DMS153 (cell line): ENCODE data around the gene SARDH.

ENCODE experiments used
- DNase-seq: peaks from one replicate; lab custom pipeline; 2025; lab: John Stamatoyannopoulos, UW

The SARDH gene

DNA sequence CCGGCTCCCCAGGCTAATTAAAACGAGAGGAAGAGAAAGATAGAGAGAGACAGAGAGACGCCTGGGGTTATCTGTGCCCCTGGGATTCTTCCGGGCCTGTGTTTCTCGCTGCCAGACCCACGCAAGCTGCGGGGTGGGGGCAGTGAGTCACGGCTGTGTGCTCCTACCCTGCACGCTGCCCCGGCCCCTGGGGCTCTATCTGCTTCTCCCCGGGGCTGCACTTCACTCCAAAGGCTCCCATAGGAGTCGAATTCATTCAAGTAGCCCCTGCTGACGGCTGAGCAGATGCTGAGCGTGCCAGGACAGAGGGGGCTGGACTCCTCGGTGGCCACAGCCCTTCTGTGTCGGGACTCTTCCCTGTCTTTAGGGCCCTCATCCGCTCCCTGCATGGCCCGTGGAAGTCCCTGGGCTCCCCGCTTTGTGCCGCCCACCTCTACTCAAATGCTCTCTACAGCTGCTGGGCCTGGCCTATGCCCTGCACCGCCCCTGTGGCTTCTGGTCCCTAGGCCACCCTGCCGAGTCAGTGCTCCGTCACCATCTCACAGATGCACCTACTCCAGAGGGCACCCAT, 22.8 kb downstream of the SARDH start:
- no peak for DNase-seq

DNA sequence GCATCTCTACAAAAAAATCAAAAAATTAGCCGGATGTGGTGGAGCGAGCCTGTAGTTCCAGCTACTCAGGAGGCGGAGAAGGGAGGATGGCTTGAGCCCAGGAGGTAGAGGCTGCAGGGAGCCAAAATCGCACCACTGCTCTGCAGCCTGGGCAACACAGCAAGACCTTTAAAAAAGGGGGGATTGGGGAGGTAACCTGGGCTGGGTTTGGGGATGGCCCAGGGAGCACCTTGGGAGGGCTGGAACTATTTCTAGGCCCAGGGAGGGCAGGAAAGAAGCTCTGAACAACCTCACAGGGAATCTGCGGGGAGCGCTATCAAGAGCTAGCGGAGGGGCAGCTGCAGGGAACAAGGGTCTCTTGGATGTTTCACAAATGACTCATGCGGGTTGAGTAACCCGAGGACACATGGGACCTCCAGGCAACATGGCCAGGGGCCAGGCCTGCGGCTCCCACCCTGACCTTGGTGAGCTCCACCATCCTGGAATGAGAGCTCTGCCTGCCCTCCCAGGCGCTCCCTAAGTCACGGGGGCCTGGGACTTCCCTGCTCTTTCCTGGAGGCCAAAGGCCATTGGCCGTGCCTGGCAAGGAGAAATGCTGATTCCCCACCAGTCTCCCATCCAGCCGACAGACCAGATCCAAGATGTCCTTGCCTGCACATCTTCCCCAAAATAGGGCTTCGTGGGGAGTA, 23.4 kb downstream of the SARDH start:
- DNase-seq: no peak

DNA sequence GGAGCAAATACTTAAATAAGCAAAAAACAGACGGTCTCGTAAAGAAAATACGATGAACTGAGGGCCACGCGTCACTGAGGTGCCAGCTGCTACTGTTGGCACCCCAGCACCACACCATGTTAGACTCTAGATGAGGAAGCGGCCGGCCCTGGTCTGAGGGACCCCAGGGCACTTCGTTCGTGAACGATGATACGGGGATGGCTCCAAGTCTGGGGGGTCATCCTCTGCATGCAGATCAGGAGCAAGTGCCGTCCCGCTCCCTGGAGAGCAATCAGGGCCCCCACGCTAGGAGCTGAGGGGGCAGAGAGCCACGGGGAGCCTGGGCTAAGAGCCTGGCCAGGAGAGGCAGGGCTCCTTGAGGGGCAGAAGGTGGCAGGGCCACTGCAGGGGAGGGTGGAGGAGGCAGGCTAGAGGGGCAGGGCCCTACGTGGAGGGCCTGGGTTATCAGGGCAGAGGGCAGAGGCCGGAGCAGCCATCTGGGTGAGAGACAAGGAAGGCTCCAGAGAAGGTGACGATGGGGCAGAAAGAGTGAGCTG, 24.1 kb downstream of the SARDH start:
- no peak for DNase-seq

DNA sequence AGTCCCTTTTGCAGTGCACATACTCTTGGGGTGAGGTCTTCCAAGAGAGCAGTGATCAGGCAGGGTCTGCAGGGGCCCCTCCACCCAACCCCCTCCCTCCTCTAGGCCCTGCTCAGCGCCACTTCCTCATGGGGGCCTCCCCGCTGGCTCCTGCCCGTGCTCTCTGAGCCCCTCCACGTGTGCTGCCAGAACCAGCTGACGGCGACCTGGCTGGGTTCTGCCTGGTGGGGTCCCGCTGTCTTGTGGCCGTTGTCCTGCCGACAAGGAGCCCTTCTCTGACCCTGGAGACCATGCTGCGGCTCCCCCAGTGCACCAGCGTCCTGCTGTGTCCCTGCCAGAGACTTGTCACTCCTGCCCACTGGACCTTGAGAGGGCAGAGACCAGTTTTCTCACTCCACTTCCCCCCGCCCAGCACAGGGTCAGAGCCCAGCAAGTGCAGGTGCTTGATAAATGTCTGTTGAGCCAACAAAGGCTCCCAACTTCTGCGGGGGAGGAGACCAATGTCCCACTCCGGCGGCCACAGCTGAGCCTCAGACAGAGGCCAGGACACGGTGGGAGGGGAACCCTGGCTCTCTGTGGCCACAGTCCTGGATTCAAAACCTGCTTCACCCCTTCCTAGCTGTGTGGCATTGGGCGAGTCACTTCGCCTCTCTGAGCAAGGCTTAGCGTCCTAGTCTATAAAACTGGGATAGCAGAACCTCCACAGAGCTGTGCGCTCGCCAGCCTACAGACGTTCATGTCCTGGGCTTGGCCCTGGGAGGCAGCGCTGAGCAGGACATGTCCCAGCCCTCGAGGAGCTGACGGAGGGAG, 24.8 kb downstream of the SARDH start:
- DNase-seq: no peak

DNA sequence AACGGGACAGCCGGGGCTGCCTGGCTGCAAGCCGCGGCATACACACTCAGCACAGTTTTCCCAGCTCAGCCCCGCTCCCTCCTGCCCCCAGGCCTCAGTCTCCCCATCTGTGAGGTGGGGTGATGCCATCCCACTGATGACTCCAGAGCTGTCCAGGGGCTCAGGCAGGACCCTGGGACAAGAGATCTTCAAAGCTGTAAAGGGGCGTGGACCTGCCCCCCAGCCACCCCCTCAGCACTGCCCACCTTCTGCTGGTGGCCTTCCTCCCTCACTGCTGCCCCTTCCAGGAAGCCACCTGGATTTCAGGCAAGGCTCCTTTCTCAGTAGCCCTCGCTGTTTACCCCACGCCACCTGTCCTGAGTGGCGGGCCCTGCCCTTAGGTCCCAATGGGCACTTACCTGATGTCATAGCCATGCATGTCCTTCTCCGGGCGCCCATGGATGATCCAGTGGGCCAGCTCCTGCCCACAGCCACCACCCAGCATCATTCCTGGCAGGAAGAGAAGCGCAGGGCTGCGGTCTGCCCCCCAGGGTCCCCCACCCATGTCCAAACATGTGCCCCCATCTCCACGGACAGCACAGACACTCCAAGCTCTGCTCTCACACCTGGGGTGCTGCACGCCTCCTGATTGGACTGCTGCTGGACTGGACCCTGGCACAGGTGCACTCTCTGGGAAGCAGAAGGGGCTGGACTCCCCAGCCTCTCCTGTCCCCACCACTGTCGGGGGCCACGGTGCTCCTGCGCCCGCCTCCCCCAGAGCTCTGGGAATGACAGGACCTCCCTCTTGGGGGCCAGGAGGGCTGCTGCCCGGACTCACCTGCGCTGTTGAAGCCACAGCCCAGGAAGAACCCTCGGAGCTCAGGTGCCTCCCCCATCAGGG, 25.7 kb downstream of the SARDH start:
- no peak for DNase-seq

DNA sequence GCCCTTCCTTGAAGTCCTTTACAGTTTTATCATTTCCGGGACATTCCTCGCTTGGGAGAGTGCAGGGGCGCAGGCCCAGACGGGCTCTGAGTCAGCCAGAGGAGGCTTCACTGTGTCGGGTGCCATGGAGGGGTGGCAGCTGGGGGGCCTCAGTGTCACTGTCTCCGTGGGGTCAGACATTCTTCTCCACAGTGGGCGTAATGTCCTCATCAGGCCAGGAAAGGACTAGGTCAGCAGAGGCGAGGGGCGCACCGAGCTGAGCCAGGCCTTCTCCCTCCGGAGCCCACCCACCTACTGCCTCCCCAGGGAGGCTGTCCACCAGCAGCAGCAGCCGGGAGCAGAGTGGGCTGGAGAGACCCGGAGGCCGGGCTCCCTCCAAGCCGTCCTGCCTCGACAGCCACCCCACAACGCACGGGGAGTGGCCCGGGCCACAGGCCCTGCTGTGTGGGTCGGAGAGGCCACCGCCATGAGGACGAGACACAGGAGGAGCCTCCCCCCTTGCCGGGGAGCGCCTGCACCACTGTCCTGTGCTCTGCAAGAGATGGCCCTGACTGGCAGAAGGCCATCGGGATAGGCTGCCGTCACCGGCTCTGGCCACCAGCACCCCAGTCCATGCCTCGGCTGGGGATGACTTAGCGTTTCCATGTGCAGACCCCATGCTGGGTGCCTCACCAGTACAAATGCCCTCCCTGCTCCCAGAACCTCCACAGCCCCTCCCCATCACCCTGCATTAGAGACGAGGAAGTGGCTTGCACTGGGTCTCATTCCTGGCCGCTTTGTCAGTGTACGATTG, 26.5 kb downstream of the SARDH start:
- no peak for DNase-seq

DNA sequence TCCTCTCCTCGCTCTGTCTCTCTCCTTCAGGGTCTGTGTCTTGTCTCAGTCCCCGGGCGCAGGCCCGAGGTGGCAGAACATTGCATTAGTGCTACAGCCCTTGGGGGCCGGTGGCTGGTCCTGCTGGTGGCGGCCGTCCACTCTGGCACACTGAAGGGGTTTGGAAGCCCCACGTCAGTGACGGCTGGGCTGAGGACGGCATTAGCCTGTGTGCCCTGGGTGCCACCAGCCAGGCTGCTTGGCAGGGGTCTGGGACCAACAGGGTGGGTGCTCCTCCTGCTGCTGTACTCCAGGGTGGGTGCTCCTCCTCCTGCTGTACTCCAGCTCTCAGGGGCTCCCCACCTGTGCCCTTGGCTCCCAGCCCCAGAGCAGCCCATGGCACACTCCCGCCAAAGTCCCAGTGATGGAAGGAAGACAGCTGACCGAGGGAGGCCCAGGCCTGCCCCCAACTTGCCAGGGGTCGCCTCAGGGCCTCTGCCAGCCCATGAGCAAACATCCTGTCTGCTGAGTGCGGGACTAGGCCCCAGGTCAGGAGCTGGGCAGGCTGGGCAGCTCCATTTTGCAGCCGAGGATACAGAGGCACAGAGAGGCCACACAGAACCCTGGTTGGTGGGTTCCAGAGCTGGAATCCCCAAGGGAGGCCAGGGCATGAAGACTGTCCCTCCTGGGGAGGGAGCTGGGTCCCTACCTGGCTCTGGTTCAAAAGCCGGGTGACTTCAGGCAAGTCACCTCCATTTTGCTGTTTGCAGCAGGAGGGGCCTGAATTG, 27.3 kb downstream of the SARDH start:
- DNase-seq: no peak

DNA sequence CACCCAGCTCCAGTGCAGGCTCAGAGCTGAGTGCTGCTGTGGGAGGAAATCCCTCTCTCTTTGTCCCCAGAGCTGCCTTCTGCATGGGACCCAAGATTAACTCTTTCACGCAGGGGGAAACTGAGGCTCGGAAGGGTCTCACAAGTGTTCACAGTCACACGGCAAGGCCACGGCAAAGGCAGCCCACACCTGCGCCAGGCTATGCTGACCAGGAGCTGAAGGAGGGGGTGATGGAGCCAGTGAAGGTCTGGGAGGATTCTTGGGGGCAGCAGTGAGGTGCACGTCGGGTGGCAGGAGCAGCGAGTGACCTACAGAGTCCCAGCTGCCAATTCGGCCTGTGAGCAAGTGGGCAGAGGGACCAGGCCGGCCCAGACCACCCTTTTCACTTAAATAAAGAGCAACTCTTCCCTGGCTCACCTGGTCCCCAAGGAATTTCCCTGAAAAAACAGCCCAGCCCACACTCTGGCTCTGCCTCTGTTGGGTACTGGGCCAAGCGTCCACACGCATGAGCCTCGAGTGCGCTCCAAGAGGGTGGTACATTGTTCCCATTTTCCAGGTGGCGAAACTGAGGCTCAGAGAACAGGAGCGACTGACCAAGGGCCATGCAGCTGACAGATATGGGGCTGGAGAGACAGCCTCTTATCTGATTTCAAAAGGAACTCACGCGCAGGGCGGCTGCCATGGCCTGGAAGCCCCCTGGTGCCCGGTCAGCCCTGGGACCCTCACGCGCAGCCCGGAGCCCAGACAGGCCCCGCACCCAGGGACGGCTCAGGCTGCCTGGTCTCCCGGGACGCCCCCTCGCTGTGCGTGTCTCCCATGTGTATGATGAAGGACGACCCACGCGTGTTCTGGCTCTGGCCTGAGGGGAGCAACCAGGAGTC, 28.2 kb downstream of the SARDH start:
- DNase-seq: no peak

DNA sequence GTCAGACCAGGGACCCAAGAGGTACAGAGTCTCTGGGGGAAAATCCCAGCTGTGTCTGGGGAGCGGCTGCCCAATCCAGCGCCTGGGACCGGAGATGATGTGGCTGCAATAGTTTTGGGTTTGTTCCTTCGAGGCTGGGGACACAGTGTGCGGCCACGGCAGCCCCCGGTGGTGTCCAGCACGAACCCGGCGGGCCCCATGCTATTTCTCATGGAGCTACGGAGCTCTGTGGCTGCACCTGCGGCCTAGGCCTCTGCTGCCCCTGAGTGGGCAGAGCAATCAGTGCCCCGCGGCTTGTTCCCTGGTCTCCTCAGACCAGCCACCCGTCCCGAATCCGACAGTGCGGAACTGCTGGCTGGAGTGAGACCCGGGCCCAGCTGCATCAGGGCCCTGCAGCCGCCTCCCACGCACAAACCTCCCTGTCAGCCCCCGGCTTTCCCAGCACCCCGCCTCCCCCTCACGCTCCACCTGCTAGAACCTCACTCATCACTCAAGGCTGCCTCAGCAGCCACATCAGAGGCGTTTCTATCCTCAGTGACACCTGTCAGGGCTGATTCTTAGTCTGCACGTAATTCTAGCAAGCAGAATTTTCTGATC, 29.0 kb downstream of the SARDH start:
- DNase-seq: no peak

DNA sequence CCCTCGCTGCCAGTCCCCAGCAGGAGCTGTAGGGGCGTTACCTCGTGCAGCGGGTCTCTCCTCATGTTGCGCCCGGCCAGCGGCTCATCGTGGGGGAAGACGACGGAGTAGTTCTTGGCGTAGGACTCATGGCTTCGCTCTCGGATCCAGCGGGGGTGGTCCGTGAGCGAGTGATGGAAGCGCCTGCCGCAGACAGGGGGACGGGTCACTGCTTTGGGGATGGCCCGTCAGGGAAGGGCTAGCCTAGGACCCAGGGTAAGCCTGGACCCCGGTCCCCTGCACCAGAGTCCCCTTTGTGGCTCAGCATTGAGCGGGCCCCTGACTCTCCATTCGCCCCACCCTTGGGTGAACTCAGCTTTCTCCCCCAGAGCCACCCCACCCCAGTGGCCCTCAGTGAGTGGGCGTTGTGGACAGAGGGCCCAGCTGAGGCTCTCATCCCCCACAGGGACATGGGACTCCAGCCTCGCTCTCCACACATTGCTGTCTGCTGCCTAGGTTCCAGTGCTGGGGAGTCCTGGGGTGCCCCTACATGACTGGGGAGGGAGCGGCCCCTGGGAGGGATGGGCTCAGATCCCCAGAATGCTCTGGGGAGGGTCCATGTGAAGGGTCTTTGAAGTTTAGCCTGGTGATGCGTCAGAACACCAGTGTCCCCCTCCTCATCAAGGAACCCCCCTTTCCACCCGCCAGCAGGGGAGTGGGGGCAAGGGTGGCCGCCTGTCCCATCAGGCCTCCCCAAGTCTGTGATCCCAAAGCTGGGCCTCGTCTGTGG, 29.7 kb downstream of the SARDH start:
- DNase-seq: no peak

DNA sequence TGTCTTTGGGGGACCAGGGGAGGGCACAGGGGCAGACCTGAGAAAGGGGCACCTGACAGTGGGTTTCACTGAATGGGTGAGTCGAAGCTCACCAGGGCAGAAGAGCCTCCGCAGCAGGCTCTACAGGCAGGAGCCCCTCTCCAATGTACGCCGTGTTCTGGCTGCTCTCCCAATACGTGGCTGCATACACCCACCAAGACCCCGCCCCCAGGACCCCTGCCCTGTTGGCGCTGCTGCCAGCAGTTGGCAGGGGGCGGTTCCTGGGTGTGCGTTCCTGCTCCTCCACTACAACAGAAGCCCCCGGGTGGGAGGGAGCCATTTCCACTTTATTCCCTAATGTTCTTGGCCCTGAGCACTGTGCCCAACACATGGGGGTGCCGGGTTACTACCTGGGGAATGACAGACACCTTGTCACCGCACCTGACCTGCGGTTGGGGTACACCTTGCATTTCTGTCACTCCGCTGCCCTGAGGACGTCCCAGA, 30.3 kb downstream of the SARDH start:
- DNase-seq: no peak

DNA sequence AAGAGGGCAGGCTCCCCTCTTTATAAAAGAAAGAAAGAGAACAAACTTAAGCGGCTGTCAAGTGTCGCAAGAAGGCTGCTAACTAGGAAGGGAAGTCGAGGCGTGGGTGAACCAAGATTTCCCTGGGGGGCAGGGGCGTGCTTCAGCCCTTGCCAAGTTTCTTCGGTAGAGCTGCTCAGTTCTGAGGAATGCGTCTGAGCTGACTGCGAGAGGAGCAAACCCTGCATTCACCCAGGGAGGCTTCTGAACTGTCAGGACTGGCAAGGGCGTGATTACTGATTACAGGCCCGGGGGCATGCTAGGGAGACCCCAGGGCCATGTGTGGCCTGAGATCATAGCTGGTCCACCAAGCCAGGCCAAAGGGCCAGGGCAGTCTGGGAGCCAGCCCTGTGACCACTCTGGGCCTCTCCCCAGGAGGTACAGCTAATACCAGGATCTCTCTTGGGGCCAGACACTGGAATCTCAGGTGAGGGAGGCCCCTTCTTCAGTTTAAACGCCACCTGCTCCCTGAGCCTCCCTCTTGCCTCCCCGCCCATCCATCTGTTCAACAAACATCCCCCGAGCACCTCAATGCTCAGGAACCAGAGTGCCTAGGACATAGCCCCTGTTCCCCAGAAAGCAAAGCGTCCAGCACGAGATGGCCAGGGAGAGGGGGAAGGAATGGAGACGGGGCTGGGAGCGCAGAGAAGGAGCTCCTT, 30.9 kb downstream of the SARDH start:
- DNase-seq: no peak

DNA sequence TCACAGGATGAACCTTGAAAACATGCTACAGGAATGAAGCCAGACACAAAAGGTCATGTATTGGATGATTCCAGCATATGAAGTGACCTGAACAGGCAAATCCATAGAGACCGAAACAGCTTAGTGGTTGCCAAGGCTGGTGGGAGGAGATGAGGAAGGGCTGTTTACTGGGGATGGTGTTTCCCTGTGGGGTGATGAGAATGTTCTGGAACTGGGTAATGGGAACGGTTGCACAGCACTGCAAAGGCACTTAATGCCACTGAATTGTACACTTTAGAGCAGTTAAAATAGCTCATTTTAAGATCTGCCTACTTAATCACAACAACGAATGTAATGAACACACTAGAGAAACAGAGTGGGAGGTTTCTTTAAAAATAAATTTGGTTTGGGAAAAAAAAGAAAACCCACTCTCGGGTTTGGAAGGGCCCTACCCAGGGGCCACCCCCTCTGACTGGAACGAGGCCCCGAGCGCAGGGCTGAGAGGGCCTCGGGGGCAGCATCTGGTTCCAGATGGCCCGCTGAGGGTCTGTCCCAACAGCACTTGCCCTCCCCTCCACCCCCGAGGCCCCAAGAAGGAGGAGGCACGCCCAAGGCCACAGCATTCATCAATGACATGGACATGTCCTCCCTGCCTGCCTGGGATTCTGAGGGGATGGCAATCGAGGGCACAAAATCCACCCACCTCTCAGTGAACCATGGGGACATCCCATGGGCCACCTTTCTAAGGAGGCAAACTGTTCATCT, 31.7 kb downstream of the SARDH start:
- DNase-seq: no peak

DNA sequence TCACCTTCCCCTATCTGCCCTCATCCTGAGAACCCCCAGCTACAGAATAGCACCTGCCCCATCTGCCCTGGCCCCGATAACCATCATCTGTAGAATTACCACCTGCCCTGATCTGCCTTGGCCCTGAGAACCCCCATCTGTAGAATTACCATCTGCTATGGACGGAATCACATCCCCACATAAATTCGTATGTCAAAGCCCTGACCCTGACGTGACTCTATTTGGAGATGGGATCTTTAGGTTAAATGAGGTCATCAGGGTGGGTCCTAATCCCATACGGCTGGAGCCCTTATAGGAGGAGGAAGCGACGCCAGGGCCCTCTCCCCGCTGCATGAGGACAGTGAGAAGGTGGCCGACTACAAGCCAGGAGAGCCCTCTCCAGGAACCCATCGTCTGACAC, 32.6 kb downstream of the SARDH start:
- no peak for DNase-seq

DNA sequence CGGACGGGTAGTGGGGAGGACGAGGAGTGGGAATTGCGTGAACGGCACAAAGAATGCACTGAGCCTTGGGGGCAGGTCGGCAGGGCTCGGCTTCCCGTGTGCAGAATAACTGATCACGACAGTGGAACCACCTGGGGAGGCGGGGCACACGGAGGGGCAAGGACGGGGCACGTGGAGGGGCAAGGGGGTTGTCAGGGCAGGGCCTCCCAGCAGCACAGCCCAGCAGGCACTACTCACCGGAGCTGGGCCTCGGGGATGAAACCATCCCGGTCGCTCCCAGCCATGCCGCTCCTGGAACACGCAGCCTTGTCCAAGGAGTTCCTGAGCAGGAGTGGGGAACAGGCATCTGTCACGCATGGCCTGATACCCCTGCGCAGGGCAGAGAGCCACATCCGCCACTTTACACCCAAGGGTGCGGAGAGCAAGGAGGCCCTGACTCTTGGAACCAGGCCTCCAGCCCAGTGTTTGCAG, 33.4 kb downstream of the SARDH start:
- no peak for DNase-seq

DNA sequence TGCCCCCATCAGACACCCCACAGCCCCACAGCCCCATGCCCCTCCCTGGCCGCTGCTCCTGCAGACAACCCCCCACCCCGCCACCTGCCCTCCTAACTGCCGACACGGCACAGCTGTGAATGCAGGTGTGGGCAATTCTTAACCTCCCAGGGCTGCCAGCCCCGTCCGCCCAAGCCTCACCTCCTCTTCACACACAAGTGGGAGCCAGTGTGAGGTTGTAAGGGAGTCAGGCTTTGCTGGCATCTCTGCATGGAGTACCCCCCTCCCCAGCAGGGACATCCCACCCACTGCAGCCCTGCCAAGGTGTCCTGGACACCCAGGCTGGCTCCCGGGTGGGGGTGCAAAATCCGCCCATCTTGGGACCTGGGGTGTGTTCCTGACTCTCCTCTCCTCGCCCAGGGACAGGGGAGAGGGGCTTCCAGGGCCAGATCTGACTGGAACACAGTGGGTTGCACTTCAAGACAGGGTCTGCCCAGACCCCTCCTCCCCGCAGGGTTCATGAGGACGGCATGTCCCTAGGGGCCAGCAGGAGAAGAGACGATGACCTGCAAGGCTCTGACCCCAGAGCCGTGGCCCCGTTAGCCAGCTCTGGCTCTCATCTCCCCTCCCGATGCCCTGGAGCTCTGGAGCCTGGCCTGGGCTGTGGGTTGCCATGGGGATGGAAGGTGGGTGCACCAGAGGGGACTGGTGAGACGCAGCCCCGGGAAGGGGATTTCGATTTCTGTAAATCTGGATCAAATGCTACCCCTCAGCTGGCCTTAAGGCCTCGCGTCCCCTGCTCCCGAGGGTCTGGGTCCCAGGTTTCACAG, 34.4 kb downstream of the SARDH start:
- DNase-seq: peak; percentile 29
